ENCODE measurements around the gene SORCS2. TPM values are rescaled to one million over a fixed set of nuclear protein-coding genes. Genes with fewer than 3 reads are reported as not detected.

The SORCS2 gene
- total and polyA plus RNA-seq, 2 experiments from 2014 or later: 0.92 to 6.9 TPM

DNA sequence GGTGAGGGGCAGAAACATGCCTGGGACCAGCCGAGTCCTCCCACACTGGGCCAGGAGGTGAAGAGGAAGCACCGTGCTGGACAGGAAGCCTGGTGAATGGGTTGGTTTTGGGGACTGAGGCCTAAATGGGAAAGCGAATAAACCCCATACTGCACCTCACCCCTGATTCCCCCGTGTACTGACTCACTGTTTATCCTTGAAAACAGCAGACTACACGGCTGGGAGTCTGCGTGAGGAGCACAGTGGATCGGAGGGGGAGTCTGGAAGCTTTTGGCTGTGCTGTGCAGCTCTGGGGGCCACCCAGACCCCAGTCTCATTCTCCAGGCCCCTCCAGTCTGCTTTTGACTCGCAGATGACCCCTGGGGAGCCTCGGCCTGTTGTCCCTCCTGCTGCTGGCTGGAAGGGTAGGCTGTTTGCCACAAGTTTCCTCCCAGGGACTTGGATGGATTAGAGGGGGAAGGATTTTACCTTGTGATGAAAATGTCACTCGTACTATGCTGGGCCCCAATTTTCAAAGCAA, 152.4 kb downstream of the SORCS2 start:
- no peaks in the 10 kb centered on the region for H3K27me3 ChIP-seq
- no peak for DNase-seq (ENCODE audit: low read depth in 1 of 2, low spot score in 1 of 2)
- no peaks in the 10 kb centered on the region for H3K36me3 ChIP-seq
- no peak overlapping the region for H3K4me3 ChIP-seq
- no peak for TF ChIP-seq CTCF (IDR thresholded peaks at IDR 0.05; ENCODE audit: low read depth, low read length)
- H3K27ac ChIP-seq: no peak overlapping the region
- H3K4me1 ChIP-seq (ENCODE audit: low read depth): no peaks in the 10 kb centered on the region
- no peaks in the 10 kb centered on the region for H3K9me3 ChIP-seq (ENCODE audit: low read depth)

DNA sequence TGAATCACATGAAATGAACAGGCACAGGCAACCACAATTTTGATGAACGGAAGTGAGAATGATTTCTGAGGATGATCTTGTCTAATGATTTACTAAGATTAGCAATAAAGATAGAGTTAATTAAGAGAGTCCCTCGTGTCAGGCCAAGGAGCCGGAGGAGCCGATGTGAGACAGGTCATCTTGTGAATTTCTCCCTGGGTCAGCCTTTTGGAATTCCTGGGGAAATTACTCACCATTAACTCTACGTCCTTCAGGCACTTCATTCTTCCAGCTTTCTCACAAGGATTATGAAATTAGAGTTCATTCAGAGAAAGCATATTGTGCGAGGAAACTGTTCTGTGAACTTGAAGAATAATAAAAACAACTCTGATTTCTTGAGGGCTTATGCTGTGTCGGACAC, 155.6 kb downstream of the SORCS2 start:
- H3K4me1 ChIP-seq (ENCODE audit: low read depth): no peaks in the 10 kb centered on the region
- H3K9me3 ChIP-seq (ENCODE audit: low read depth): no peaks in the 10 kb centered on the region
- H3K27me3 ChIP-seq: peaks cover 11% of the 10 kb centered on the region
- no peak overlapping the region for H3K27ac ChIP-seq
- no peak overlapping the region for H3K4me3 ChIP-seq
- H3K36me3 ChIP-seq: no peaks in the 10 kb centered on the region
- peak in 1 of 2 donors; percentile 35 for DNase-seq (ENCODE audit: low read depth in 1 of 2, low spot score in 1 of 2)
- no peak for TF ChIP-seq CTCF (IDR thresholded peaks at IDR 0.05; ENCODE audit: low read depth, low read length)

GRCh38 chr4:7348946-7349900, 156.9 kb downstream of the SORCS2 start:
- TF ChIP-seq CTCF (IDR thresholded peaks at IDR 0.05; ENCODE audit: low read depth, low read length): no peak
- DNase-seq (ENCODE audit: low read depth in 1 of 2, low spot score in 1 of 2): no peak
- Histone ChIP-seq H3K36me3 (no peaks in the 10 kb centered on the region), H3K9me3 (ENCODE audit: low read depth) (no peaks in the 10 kb centered on the region), H3K4me1 (ENCODE audit: low read depth) (no peaks in the 10 kb centered on the region), H3K4me3 (no peak overlapping the region), H3K27me3 (peaks cover 24% of the 10 kb centered on the region), H3K27ac (no peak overlapping the region)

- no peaks in the 10 kb centered on the region for H3K36me3 ChIP-seq
- DNase-seq (ENCODE audit: low read depth in 1 of 2, low spot score in 1 of 2): no peak
- H3K4me3 ChIP-seq: no peak overlapping the region
- no peaks in the 10 kb centered on the region for H3K4me1 ChIP-seq (ENCODE audit: low read depth)
- TF ChIP-seq CTCF (IDR thresholded peaks at IDR 0.05; ENCODE audit: low read depth, low read length): no peak
- H3K27me3 ChIP-seq: peaks cover 27% of the 10 kb centered on the region
- H3K9me3 ChIP-seq (ENCODE audit: low read depth): no peaks in the 10 kb centered on the region
- H3K27ac ChIP-seq: no peak overlapping the region
These were observed 158.1 kb downstream of the SORCS2 start for GRCh38 chr4:7350396-7350795.

- TF ChIP-seq CTCF (IDR thresholded peaks at IDR 0.05; ENCODE audit: low read depth, low read length): no peak
- Histone ChIP-seq H3K36me3 (no peaks in the 10 kb centered on the region), H3K4me1 (ENCODE audit: low read depth) (no peaks in the 10 kb centered on the region), H3K9me3 (ENCODE audit: low read depth) (no peaks in the 10 kb centered on the region), H3K27me3 (peaks cover 27% of the 10 kb centered on the region), H3K4me3 (no peak overlapping the region), H3K27ac (no peak overlapping the region)
- no peak for DNase-seq (ENCODE audit: low read depth in 1 of 2, low spot score in 1 of 2)
These were observed 158.7 kb downstream of the SORCS2 start for GRCh38 chr4:7351014-7351413.

Data from cardiac muscle cell (in vitro differentiated cells and primary cell).